HUES48 (cell line): ENCODE data around the gene PLP2.

Source experiments
- H3K27ac ChIP-seq: one replicate; pipeline ENCODE4 v1.7.0; 2013; ENCODE audit warnings: low read depth, low read length, inconsistent platforms
- H3K27me3 ChIP-seq: 2 replicates; pipeline ENCODE4 v1.6.1; 2013; ENCODE audit warnings: mild to moderate bottlenecking, low read length; ENCODE audit not compliant: control insufficient read depth, insufficient read depth
- H3K36me3 ChIP-seq: 2 replicates; pipeline ENCODE4 v1.6.1; 2013; ENCODE audit warnings: low read length; ENCODE audit not compliant: control insufficient read depth, insufficient read depth
- H3K4me1 ChIP-seq: 2 replicates; pipeline ENCODE4 v1.6.1; 2013; ENCODE audit warnings: mild to moderate bottlenecking, low read length; ENCODE audit not compliant: control insufficient read depth, insufficient read depth
- H3K4me3 ChIP-seq: 2 replicates; pipeline ENCODE4 v1.5.1; 2013; ENCODE audit warnings: mild to moderate bottlenecking, low read depth, low read length
- H3K9ac ChIP-seq: 2 replicates; pipeline ENCODE4 v1.6.1; 2013; ENCODE audit warnings: mild to moderate bottlenecking, low read depth, low read length, moderate library complexity
- H3K9me3 ChIP-seq: 2 replicates; pipeline ENCODE4 v1.6.1; 2013; ENCODE audit warnings: low read length; ENCODE audit not compliant: control insufficient read depth, insufficient read depth

The PLP2 gene

GRCh38 chrX:49199906-49200771 is 28.4 kb downstream of the PLP2 start, which contains the start of gene SYP:
TSS of gene SYP (minus strand) at chrX:49200193. CDS start at chrX:49200186, 7 bp downstream.
- H3K4me3 ChIP-seq = peak within 1 kb of the TSS; percentile 51
- no peaks in the 10 kb centered on the region for H3K4me1 ChIP-seq
- H3K36me3 ChIP-seq = no peaks in the 10 kb centered on the region
- no peaks in the 10 kb centered on the region for H3K27me3 ChIP-seq
- peak within 1 kb of the TSS; percentile 35 for H3K27ac ChIP-seq
- H3K9ac ChIP-seq = no peak within 1 kb of the TSS
- peaks cover 14% of the 10 kb centered on the region for H3K9me3 ChIP-seq

- Histone ChIP-seq H3K27me3 (no peaks in the 10 kb centered on the region), H3K9ac (no peak overlapping the region), H3K27ac (no peak overlapping the region), H3K36me3 (no peaks in the 10 kb centered on the region), H3K4me1 (no peaks in the 10 kb centered on the region), H3K9me3 (peaks cover 8% of the 10 kb centered on the region), H3K4me3 (no peak overlapping the region)
Measured at GRCh38 chrX:49202022-49202421, 30.3 kb downstream of the PLP2 start.

GRCh38 chrX:49203536-49203935 is 31.8 kb downstream of the PLP2 start:
- H3K9ac ChIP-seq = no peak overlapping the region
- H3K27me3 ChIP-seq = no peaks in the 10 kb centered on the region
- no peaks in the 10 kb centered on the region for H3K36me3 ChIP-seq
- no peaks in the 10 kb centered on the region for H3K4me1 ChIP-seq
- peaks cover 5% of the 10 kb centered on the region for H3K9me3 ChIP-seq
- no peak overlapping the region for H3K4me3 ChIP-seq
- H3K27ac ChIP-seq = no peak overlapping the region

- Histone ChIP-seq H3K36me3 (no peaks in the 10 kb centered on the region), H3K27me3 (no peaks in the 10 kb centered on the region), H3K9me3 (peaks cover 4% of the 10 kb centered on the region), H3K9ac (no peak overlapping the region), H3K27ac (no peak overlapping the region), H3K4me1 (no peaks in the 10 kb centered on the region), H3K4me3 (no peak overlapping the region)
Measured at GRCh38 chrX:49204017-49204416, 32.3 kb downstream of the PLP2 start.

DNA sequence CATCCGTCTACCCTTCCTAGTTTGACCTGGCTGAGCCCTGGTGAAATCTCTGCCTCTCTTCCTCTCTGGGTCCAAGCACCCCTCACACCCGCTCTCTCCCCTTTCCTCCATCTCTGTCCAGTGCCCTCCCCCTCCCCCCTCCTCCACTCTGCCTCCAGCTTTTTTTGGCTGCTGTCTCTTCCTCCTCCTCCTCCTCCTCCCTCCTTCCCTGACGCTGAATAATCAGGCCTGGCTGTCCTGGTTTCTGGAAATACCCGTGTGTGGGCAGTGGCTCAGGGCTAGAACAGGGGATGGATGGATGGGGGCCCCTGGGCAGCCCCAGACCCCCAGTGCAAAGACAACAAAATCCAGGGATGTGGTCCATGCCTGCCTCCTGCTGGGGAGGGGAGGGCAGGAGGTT is 33.0 kb downstream of the PLP2 start:
- no peak overlapping the region for H3K4me3 ChIP-seq
- H3K27ac ChIP-seq = no peak overlapping the region
- no peaks in the 10 kb centered on the region for H3K4me1 ChIP-seq
- H3K9me3 ChIP-seq = peaks cover 4% of the 10 kb centered on the region
- H3K9ac ChIP-seq = no peak overlapping the region
- no peaks in the 10 kb centered on the region for H3K27me3 ChIP-seq
- no peaks in the 10 kb centered on the region for H3K36me3 ChIP-seq

- Histone ChIP-seq H3K9me3 (peaks cover 7% of the 10 kb centered on the region), H3K9ac (no peak overlapping the region), H3K4me1 (no peaks in the 10 kb centered on the region), H3K36me3 (no peaks in the 10 kb centered on the region), H3K27me3 (no peaks in the 10 kb centered on the region), H3K27ac (no peak overlapping the region), H3K4me3 (no peak overlapping the region)
Measured at GRCh38 chrX:49205443-49205842, 33.7 kb downstream of the PLP2 start.

DNA sequence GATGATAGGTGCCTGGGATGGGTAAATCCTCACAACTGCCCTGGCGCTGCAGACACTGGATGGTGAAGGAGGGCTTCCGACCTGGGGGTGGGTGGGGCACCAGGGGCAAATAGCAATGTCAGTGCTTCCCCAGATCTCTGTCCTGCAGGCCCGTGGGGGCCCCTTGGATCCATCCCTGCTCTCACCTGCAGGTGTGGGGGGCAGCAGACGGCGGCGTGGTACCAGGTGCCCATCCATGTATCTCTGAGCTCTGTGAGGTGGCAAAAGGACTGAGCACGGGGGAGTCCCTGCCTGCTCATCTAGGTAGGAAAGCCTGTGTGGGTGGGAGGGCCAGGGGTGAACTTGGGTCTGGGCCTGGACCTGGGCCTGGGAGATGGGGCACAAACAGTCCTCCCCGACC is 34.8 kb downstream of the PLP2 start:
- Histone ChIP-seq H3K9ac (no peak overlapping the region), H3K27ac (no peak overlapping the region), H3K4me1 (no peaks in the 10 kb centered on the region), H3K36me3 (no peaks in the 10 kb centered on the region), H3K4me3 (no peak overlapping the region), H3K9me3 (peaks cover 7% of the 10 kb centered on the region), H3K27me3 (no peaks in the 10 kb centered on the region)

- Histone ChIP-seq H3K36me3 (no peaks in the 10 kb centered on the region), H3K4me3 (no peak overlapping the region), H3K9me3 (peaks cover 20% of the 10 kb centered on the region), H3K4me1 (no peaks in the 10 kb centered on the region), H3K27me3 (no peaks in the 10 kb centered on the region), H3K27ac (no peak overlapping the region), H3K9ac (no peak overlapping the region)
Measured at GRCh38 chrX:49208399-49208798, 36.7 kb downstream of the PLP2 start.

GRCh38 chrX:49209434-49210251 is 37.9 kb downstream of the PLP2 start:
- Histone ChIP-seq H3K27me3 (no peaks in the 10 kb centered on the region), H3K4me1 (no peaks in the 10 kb centered on the region), H3K4me3 (no peak overlapping the region; the same call in 1 of the 2 replicates), H3K9me3 (peaks cover 23% of the 10 kb centered on the region), H3K9ac (no peak overlapping the region), H3K27ac (no peak overlapping the region), H3K36me3 (no peaks in the 10 kb centered on the region)

DNA sequence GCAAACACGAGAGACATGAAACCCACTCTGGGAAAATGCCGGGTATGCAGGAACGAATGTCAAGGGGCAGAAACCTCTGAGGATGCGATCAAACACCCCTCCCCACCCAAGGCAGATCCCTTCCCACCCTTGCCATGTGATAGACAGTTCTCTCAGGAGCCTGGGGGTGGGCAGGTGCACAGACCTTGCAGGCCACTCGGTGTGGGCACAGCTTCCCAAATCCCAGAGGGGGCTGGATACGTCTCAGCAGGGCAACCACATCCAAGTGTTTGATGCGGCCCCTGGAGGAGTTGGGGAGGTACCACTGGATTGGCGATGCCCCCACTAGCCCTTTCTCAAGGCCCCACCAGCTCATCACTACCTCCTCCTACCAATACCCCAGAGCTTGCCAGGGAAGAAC is 38.7 kb downstream of the PLP2 start:
- no peak overlapping the region for H3K9ac ChIP-seq
- no peaks in the 10 kb centered on the region for H3K36me3 ChIP-seq

DNA sequence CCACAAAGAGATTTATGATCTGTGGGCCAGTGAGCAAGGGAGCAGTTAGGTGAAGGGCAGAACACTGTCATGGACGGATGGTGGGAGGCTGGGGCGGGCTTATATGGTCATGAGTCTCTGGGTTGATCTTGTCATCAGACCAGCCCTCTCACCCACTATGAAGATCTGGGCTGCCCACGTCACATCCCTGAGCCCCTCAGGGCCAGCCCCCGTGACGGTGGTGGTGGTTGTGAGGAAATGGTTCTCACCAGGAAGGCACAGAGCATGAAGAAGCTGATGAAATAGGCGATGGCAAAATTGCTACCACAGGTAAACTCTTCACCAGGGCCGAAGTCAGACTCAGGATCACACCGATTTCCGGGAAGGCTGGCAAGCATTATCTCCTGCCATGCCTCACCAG is 39.4 kb downstream of the PLP2 start:
- Histone ChIP-seq H3K9ac (no peak overlapping the region), H3K27me3 (no peaks in the 10 kb centered on the region), H3K27ac (no peak overlapping the region), H3K4me3 (no peak overlapping the region), H3K4me1 (no peaks in the 10 kb centered on the region), H3K36me3 (no peaks in the 10 kb centered on the region), H3K9me3 (peaks cover 23% of the 10 kb centered on the region)

More for the DNA sequence above, 38.7 kb downstream of the PLP2 start:
- H3K4me1 ChIP-seq = no peaks in the 10 kb centered on the region
- no peak overlapping the region for H3K27ac ChIP-seq
- peaks cover 23% of the 10 kb centered on the region for H3K9me3 ChIP-seq
- H3K27me3 ChIP-seq = no peaks in the 10 kb centered on the region
- H3K4me3 ChIP-seq = no peak overlapping the region
